HG03378 (cell line): ENCODE data around the gene ADAM8.
"Not testable (repeated sequence)": the region's sequence is repeated elsewhere in the genome, so short reads cannot be mapped to it uniquely, and the experiment has no call there.

Source experiments
- ATAC-seq: cut with Tn5 transposase; IDR thresholded peaks from one replicate; pipeline ENCODE4 v1.9.1; 2021; ENCODE audit warnings: mild to moderate bottlenecking, moderate library complexity; ENCODE audit not compliant: unreplicated experiment

The ADAM8 gene

GRCh38 chr10:133269367-133269766 lies 7.3 kb downstream of the ADAM8 start:
- ATAC-seq: no peak

DNA sequence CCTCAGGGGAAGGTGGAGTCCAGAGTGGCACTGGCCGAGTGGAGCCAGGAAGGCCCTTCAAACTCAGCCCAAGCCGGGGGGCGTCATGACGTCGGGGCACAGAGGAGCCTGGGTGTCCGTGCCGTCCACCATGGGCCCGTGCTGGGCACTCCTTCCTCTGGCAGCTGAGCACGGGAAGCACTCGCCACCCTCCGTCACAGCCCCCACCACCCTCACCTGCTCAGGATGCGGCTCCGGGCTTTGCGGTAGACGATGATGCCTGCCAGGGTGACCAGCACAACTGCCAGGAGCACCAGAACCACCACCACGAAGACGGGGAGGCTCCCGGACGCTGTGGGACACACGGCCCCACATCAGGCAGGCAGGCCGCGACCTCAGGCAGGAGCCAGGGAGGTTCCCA lies 8.1 kb downstream of the ADAM8 start:
- ATAC-seq: no peak

GRCh38 chr10:133267829-133268228 lies 8.8 kb downstream of the ADAM8 start:
- no peak for ATAC-seq

DNA sequence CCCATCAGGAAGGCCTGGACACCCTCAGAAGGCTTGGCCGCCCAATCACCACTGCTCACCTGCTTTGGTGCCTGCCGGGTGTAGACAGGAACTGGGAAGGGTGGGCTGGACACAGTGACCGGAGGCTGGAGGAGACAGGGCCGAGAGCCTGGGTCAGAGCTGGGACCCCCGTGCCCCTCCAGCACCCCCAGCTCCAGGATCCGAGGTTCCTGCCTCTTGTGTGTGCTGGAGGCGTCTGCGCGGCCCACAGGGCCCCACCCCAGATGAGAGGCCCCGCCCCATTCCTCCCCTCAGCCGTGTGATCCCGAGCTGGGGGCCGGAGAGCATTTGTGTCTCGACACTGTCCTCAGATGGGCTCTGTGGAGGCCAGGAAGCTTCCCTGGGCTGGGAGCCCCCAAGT lies 9.4 kb downstream of the ADAM8 start:
- ATAC-seq: no peak

GRCh38 chr10:133266056-133266795 lies 10.4 kb downstream of the ADAM8 start:
- no peak for ATAC-seq

DNA sequence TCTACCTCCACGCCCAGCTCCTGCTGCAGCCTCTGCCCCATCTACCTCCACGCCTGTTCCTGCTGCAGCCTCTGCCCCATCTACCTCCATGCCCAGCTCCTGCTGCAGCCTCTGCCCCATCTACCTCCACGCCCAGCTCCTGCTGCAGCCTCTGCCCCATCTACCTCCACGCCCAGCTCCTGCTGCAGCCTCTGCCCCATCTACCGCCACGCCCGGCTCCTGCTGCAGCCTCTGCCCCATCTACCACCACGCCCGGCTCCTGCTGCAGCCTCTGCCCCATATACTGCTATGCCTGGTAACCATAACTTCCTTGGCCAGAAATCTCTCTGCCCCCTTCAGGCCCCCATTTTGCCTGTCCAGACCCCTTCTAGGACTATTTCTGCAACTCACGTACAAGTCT lies 11.6 kb downstream of the ADAM8 start:
- not testable (repeated sequence) for ATAC-seq

DNA sequence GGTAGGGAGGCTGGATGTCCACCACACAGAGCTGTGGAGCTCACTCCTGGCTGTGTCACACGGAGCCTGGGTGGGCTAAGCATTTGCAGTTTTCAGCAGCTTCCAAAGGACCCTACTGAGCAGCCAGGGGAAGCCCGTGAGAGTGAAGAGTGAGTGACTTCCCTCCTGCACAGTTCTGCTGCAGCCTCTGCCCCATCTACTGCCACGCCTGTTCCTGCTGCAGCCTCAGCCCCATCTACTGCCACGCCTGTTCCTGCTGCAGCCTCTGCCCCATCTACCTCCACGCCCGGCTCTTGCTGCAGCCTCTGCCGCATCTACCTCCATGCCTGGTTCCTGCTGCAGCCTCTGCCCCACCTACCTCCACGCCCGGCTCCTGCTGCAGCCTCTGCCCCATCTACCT lies 12.2 kb downstream of the ADAM8 start:
- no peak for ATAC-seq

GRCh38 chr10:133263674-133264073 lies 13.0 kb downstream of the ADAM8 start:
- ATAC-seq: no peak

DNA sequence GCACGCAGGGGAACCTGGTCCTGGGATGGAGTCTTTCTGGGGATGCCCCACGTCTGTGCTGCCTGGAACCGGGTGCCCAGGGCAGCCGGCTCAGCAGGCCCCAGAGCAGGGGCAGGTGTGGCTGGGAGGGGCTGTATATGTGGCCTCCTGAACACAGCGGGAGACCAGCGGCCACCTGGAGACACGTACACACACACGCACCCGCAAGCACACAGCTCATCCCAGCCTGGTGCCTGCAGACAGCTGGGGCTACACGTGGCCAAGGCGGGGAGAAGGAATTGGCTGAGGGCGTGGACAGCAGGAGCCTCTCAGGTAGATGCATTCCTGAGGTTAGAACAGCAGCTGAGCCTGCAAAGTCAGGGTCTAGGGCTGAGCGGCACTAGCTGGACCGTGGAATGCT lies 14.0 kb downstream of the ADAM8 start:
- ATAC-seq: no peak

- no peak for ATAC-seq
Measured at GRCh38 chr10:133261726-133262325, 14.8 kb downstream of the ADAM8 start.

DNA sequence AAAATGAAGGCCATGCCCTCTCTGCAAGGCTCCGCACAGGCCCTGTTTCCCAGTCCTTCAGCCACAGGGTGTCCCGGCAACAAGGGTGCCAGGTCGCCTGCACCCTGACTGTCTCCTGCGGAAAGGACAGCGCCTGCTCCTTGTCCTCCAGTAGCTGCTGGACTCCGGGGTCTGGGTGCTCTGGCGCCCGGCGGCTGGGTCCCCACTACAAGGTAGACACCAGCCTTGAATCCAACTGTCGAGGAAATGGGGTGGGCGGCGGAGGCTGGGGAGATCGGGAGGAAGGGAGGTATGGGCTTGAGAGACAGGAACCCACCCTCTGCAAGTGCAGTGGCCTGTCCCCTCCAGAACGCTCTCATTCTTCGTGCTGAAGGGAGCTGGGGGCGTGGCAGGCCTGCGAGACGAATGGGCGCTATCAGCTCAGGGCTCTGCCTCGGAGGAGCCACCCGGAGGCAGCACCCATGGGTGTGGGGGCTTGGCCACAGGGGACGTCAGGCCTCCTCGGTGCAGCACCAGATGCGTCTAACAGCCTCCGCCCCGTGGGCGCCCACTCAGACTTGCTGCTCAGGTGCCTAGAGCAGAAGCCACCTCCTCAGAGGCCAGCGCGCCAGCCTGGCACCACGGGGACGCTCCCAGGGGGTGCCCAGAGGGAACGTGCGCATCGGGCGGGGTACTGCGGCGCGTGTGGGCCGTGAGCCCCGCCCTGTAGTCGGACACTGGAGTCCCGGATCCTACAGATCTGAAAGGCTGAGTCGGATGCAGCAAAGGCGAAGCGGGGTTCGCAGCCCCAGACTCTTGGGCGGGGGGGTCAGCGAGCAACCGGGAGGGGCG lies 15.6 kb downstream of the ADAM8 start:
- ATAC-seq: peak; percentile 51

GRCh38 chr10:133259602-133259989 lies 17.1 kb downstream of the ADAM8 start:
- ATAC-seq: no peak

- no peak for ATAC-seq
Measured at GRCh38 chr10:133258818-133259601, 17.7 kb downstream of the ADAM8 start.

- ATAC-seq: no peak
Measured at GRCh38 chr10:133258066-133258817, 18.4 kb downstream of the ADAM8 start.

DNA sequence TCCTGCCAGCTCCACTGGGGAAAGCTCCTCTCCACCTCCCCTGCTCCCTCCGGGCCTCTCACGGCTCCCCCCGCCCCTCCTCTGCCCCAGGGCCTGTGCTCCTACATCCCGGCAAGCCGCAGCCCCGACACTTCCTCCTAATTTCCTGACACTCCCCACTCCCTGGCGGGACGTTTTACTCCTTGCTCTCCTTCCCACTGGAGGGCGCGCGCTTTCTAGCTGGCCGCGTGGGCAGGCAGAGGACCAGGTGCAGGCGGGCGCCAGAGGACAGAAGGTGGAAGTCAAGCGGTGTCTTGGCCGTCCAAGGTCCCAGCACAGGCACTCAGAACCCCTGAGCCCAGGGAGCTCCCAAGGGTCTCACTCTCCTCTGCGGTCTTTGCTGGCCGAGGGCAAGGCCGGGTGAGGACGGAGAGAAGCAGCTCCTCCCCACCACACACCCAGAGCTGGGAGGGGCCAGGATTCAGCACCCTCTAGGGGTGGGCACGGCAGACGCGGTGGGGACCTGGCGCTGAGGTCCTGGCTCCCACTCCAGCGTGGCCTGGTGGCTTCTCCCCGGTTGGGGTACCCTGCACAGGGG lies 19.1 kb downstream of the ADAM8 start:
- no peak for ATAC-seq

DNA sequence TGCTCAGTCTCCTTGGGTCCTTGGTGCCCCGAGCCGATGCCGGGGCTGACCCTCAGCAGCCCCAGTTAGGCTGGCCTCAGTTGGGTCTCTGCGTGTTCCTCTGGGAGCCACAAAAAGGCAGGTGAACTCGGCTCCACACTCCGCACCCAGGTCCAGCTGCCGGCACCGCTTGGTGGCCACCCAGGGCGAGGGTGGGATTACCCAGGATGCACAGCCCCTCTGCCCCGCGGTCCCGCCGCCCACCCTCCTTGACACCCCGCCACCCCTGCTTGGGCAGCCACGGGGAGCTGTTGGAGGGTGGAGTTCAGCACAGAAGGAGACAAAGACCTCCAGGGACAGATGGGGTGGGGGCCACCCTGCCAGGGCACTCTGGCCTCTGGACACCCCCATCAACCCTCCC lies 21.3 kb downstream of the ADAM8 start:
- ATAC-seq: no peak

DNA sequence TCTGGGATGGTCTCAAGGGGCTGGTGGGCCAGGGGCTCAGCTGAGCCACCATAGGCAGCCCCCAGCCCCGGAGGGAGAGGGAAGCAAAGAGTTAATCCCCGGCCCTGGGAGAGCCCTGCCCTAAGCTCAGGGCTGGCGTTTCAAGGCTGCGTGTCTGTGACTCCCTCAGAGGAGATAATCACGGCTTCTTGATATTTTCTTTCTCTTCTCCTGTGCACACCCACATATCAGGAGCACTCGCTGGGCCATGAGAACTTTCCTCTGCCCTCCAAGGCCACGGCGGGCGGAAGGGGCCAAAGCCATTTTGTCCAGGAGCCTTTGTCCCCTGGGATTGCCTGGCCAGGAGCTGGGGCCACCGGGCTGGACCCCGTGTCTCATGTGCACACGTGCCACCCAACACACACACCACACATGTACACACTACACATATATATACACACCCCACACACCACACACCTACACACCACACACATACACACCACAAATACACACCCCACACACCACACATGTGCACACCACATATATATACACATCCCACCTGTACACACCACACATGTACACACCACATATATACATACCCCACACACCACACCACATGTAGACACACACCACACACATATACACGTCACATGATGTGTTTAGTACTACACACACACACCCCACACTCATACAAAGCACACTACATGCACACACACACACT lies 22.1 kb downstream of the ADAM8 start:
- no peak for ATAC-seq

GRCh38 chr10:133253361-133253955 lies 23.2 kb downstream of the ADAM8 start:
- no peak for ATAC-seq

DNA sequence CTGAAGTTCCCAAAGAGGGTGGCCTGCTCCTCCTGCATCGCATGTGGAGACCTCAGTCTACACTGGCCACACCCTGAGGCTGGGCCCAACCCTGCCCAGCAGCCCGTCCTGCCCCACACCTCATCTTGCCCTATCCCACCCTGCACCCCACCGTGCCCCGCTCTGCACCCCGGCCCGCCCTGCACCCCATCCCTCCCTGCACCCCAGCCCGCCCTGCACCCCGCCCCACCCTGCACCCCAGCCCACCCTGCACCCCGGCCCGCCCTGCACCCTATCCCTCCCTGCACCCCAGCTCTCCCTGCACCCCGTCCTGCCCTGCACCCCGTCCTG lies 24.5 kb downstream of the ADAM8 start:
- no peak for ATAC-seq
